ENCODE measurements around the gene GINS1. TPM values are rescaled to one million over a fixed set of nuclear protein-coding genes. Genes with fewer than 3 reads are reported as not detected.

GINS1 gene
- total and polyA plus RNA-seq, 4 experiments from 2014 or later, result 0.62 to 1.3 (median 0.87) TPM

GRCh38 chr20:25489221-25489871 is 81.9 kb downstream of the GINS1 start:
- Mint-ChIP-seq H3K27me3 (no peaks in the 10 kb centered on the region), H3K4me3 (no peak overlapping the region), H3K36me3 (no peaks in the 10 kb centered on the region), H3K27ac (no peak overlapping the region), H3K4me1 (peaks cover 19 to 25% (median 23%) of the 10 kb centered on the region in 4 donors), H3K9me3 (no peaks in the 10 kb centered on the region)
- no peak overlapping the region for H3K27ac ChIP-seq (ENCODE audit: low read depth, low read length)
- intact Hi-C loops (cut with micrococcal nuclease), result no loop called here
- DNase-seq, result no peak
- CTCF ChIA-PET (ENCODE audit: partially characterized antibody), result no interaction called here
- no peaks in the 10 kb centered on the region for H3K9me3 ChIP-seq (ENCODE audit: control insufficient read depth in 1 of 2, low read length in 2 of 2)
- H3K36me3 ChIP-seq (ENCODE audit: insufficient read depth, low read length), result no peaks in the 10 kb centered on the region
- no peak overlapping the region for H3K4me3 ChIP-seq (ENCODE audit: low read length in 2 of 2)
- POLR2A ChIA-PET (ENCODE audit: partially characterized antibody), result no interaction called here
- peaks cover 24% of the 10 kb centered on the region for H3K4me1 ChIP-seq (ENCODE audit: insufficient read depth, low read length)
- no peaks in the 10 kb centered on the region for H3K27me3 ChIP-seq (ENCODE audit: insufficient read depth, low read length)

- H3K27me3 ChIP-seq (ENCODE audit: insufficient read depth, low read length), result no peaks in the 10 kb centered on the region
- no peaks in the 10 kb centered on the region for H3K27me3 Mint-ChIP-seq
- no peaks in the 10 kb centered on the region for H3K36me3 ChIP-seq (ENCODE audit: insufficient read depth, low read length)
- no peak overlapping the region for H3K27ac Mint-ChIP-seq
- intact Hi-C loops (cut with micrococcal nuclease), result no loop called here
- no peak overlapping the region for H3K27ac ChIP-seq (ENCODE audit: low read depth, low read length)
- ChIA-PET POLR2A (ENCODE audit: partially characterized antibody) (no interaction called here), CTCF (ENCODE audit: partially characterized antibody) (no interaction called here)
- DNase-seq, result no peak
- no peak overlapping the region for H3K4me3 Mint-ChIP-seq
- H3K4me1 Mint-ChIP-seq, result peaks cover 8 to 11% (median 10%) of the 10 kb centered on the region in 4 donors
- no peaks in the 10 kb centered on the region for H3K9me3 Mint-ChIP-seq
- no peaks in the 10 kb centered on the region for H3K36me3 Mint-ChIP-seq
- no peak overlapping the region for H3K4me3 ChIP-seq (ENCODE audit: low read length in 2 of 2)
- H3K9me3 ChIP-seq (ENCODE audit: control insufficient read depth in 1 of 2, low read length in 2 of 2), result no peaks in the 10 kb centered on the region
- peaks cover 9% of the 10 kb centered on the region for H3K4me1 ChIP-seq (ENCODE audit: insufficient read depth, low read length)
Measured at GRCh38 chr20:25490656-25491445, 83.4 kb downstream of the GINS1 start.

- no peaks in the 10 kb centered on the region for H3K27me3 Mint-ChIP-seq
Measured at GRCh38 chr20:25491446-25492038, 84.1 kb downstream of the GINS1 start.

DNA sequence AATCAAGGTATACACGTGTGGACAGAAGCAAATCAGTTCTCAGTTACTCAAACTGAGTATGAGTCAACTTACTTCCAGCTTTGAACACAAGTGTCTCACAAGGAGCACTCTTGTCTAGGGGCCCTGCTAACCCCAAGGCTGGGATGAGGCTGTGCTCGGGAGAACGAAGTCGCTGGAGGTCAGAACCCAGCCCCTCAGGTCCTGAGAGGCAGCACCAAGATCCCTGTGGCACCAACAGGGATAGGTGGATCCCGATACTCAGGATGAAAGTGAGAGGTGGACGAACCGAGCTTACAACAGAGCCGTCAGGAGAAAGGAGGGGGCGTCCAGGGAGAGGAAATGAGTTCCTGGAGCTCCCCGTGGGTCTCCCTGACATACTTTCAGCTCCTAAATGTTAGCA is 85.7 kb downstream of the GINS1 start:
- Mint-ChIP-seq H3K4me3 (no peak overlapping the region), H3K4me1 (no peaks in the 10 kb centered on the region), H3K9me3 (no peaks in the 10 kb centered on the region), H3K27me3 (no peaks in the 10 kb centered on the region), H3K27ac (no peak overlapping the region), H3K36me3 (no peaks in the 10 kb centered on the region)
- ChIA-PET POLR2A (ENCODE audit: partially characterized antibody) (no interaction called here), CTCF (ENCODE audit: partially characterized antibody) (no interaction called here)
- Histone ChIP-seq H3K27ac (ENCODE audit: low read depth, low read length) (no peak overlapping the region), H3K4me1 (ENCODE audit: insufficient read depth, low read length) (no peaks in the 10 kb centered on the region), H3K9me3 (ENCODE audit: control insufficient read depth in 1 of 2, low read length in 2 of 2) (no peaks in the 10 kb centered on the region), H3K4me3 (ENCODE audit: low read length in 2 of 2) (no peak overlapping the region), H3K27me3 (ENCODE audit: insufficient read depth, low read length) (no peaks in the 10 kb centered on the region), H3K36me3 (ENCODE audit: insufficient read depth, low read length) (no peaks in the 10 kb centered on the region)
- no peak for DNase-seq
- intact Hi-C loops (cut with micrococcal nuclease), result no loop called here

More at GRCh38 chr20:25491446-25492038, 84.1 kb downstream of the GINS1 start:
- no peaks in the 10 kb centered on the region for H3K36me3 Mint-ChIP-seq
- no peaks in the 10 kb centered on the region for H3K27me3 ChIP-seq (ENCODE audit: insufficient read depth, low read length)
- H3K4me1 Mint-ChIP-seq, result peaks cover 3 to 5% (median 4%) of the 10 kb centered on the region in 4 donors
- H3K27ac Mint-ChIP-seq, result no peak overlapping the region
- no peak for DNase-seq
- POLR2A ChIA-PET (ENCODE audit: partially characterized antibody), result no interaction called here
- CTCF ChIA-PET (ENCODE audit: partially characterized antibody), result no interaction called here
- no peaks in the 10 kb centered on the region for H3K9me3 ChIP-seq (ENCODE audit: control insufficient read depth in 1 of 2, low read length in 2 of 2)
- H3K36me3 ChIP-seq (ENCODE audit: insufficient read depth, low read length), result no peaks in the 10 kb centered on the region
- no peak overlapping the region for H3K4me3 ChIP-seq (ENCODE audit: low read length in 2 of 2)
- H3K4me3 Mint-ChIP-seq, result no peak overlapping the region
- H3K9me3 Mint-ChIP-seq, result no peaks in the 10 kb centered on the region
- intact Hi-C loops (cut with micrococcal nuclease), result no loop called here
- H3K4me1 ChIP-seq (ENCODE audit: insufficient read depth, low read length), result peaks cover 2% of the 10 kb centered on the region
- H3K27ac ChIP-seq (ENCODE audit: low read depth, low read length), result no peak overlapping the region

DNA sequence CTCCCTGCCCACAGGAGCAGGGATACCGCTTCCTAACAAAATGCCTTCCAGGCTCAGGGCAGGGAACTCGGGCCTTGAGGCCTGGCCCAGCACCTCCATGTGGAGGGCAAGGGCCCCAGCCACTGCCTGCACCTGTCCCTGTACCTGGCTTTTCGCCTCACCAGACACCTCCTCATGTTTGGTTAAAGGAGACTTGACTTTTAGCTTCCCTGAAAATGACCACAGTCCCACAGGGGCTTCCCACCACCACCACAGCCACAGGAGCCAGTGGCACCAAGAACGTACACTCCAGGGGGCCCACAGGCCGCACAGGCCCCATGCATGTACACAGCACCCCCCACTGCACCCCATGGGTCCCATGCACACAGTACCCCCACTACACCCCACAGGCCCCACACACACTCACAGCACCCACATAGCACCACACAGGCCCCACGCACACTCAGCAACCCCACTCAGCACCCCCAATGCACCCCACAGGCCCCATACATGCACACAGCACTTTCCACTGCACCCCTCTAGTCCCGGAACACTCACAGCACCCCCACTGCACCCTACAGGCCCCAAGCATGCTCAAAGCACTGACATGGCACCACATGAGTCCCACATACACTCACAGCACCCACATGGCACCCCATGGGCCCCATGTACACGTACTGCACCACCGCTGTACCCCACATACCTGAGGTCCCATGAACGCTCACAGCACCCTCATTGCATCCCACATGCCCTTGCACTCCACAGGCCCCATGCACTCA is 86.5 kb downstream of the GINS1 start:
- Mint-ChIP-seq H3K9me3 (no peaks in the 10 kb centered on the region), H3K36me3 (no peaks in the 10 kb centered on the region), H3K27ac (no peak overlapping the region), H3K27me3 (no peaks in the 10 kb centered on the region), H3K4me1 (no peaks in the 10 kb centered on the region), H3K4me3 (no peak overlapping the region)
- ChIA-PET POLR2A (ENCODE audit: partially characterized antibody) (no interaction called here), CTCF (ENCODE audit: partially characterized antibody) (no interaction called here)
- no peak for DNase-seq
- H3K4me1 ChIP-seq (ENCODE audit: insufficient read depth, low read length), result no peaks in the 10 kb centered on the region
- intact Hi-C loops (cut with micrococcal nuclease), result no loop called here
- no peaks in the 10 kb centered on the region for H3K27me3 ChIP-seq (ENCODE audit: insufficient read depth, low read length)
- H3K36me3 ChIP-seq (ENCODE audit: insufficient read depth, low read length), result no peaks in the 10 kb centered on the region
- no peak overlapping the region for H3K27ac ChIP-seq (ENCODE audit: low read depth, low read length)
- no peaks in the 10 kb centered on the region for H3K9me3 ChIP-seq (ENCODE audit: control insufficient read depth in 1 of 2, low read length in 2 of 2)
- no peak overlapping the region for H3K4me3 ChIP-seq (ENCODE audit: low read length in 2 of 2)

- no peaks in the 10 kb centered on the region for H3K36me3 ChIP-seq (ENCODE audit: insufficient read depth, low read length)
- Mint-ChIP-seq H3K4me3 (no peak overlapping the region), H3K4me1 (no peaks in the 10 kb centered on the region), H3K36me3 (no peaks in the 10 kb centered on the region), H3K9me3 (no peaks in the 10 kb centered on the region), H3K27ac (no peak overlapping the region), H3K27me3 (no peaks in the 10 kb centered on the region)
- H3K27ac ChIP-seq (ENCODE audit: low read depth, low read length), result no peak overlapping the region
- H3K4me3 ChIP-seq (ENCODE audit: low read length in 2 of 2), result no peak overlapping the region
- H3K27me3 ChIP-seq (ENCODE audit: insufficient read depth, low read length), result no peaks in the 10 kb centered on the region
- no peaks in the 10 kb centered on the region for H3K4me1 ChIP-seq (ENCODE audit: insufficient read depth, low read length)
- ChIA-PET CTCF (ENCODE audit: partially characterized antibody) (no interaction called here), POLR2A (ENCODE audit: partially characterized antibody) (no interaction called here)
- H3K9me3 ChIP-seq (ENCODE audit: control insufficient read depth in 1 of 2, low read length in 2 of 2), result no peaks in the 10 kb centered on the region
- intact Hi-C loops (cut with micrococcal nuclease), result no loop called here
- no peak for DNase-seq
Measured at GRCh38 chr20:25494506-25495188, 87.2 kb downstream of the GINS1 start.

All from CD4-positive, alpha-beta memory T cell (primary cell).